Measurements from ENCODE around the gene FKBP15. TPM values are rescaled to one million over a fixed set of nuclear protein-coding genes. Genes with fewer than 3 reads are reported as not detected.
"Not testable (repeated sequence)": the region's sequence is repeated elsewhere in the genome, so short reads cannot be mapped to it uniquely, and the experiment has no call there.

FKBP15 gene
- total and polyA plus RNA-seq, 2 experiments from 2014 or later, result 7.7 to 13.7 TPM

DNA sequence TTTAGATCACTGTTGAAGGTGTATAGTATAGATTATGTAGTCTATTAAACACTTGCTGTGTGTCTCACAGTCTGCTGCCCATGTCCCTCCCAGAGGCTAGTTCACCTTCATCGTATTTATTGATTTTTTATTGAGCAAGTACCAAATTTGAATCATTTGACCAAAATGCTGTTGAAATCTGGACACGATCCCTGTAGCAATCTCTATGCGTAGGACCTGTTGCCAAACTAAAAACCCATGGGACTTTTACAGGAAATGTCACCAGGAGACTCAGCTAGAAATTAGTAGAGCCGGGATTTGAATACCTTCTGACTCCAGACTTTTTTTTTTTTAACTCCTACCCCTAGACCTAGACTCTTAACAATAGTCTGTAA lies 17.8 kb upstream of the FKBP15 start:
- no peaks in the 10 kb centered on the region for H4K20me1 ChIP-seq (ENCODE audit: insufficient read depth, poor library complexity, severe bottlenecking)
- H3K4me3 ChIP-seq, result no peak overlapping the region
- H3K27ac ChIP-seq, result no peak overlapping the region
- H3K9me3 ChIP-seq (ENCODE audit: low read depth), result no peaks in the 10 kb centered on the region
- WGBS (ENCODE audit: low lambda C conversion rate, missing lambda C conversion rate), result 76% methylated on average over 4 of the region's 4 CpGs
- H3K79me2 ChIP-seq, result peaks cover 44% of the 10 kb centered on the region
- no peaks in the 10 kb centered on the region for H3K27me3 ChIP-seq
- no peaks in the 10 kb centered on the region for H3K36me3 ChIP-seq (replicated peaks; ENCODE audit: insufficient read depth, low read depth)
- H2AFZ ChIP-seq, result no peak overlapping the region
- DNase-seq (ENCODE audit: low spot score), result no peak
- H3K4me1 ChIP-seq (ENCODE audit: insufficient read depth), result no peaks in the 10 kb centered on the region
- no peaks in the 10 kb centered on the region for H3K9me2 ChIP-seq (replicated peaks; ENCODE audit: insufficient read depth)
- no peak overlapping the region for H3K4me2 ChIP-seq
- no peak for TF ChIP-seq EZH2 (IDR thresholded peaks at IDR 0.05; ENCODE audit: borderline replicate concordance)
- TF ChIP-seq, protein P1, sequence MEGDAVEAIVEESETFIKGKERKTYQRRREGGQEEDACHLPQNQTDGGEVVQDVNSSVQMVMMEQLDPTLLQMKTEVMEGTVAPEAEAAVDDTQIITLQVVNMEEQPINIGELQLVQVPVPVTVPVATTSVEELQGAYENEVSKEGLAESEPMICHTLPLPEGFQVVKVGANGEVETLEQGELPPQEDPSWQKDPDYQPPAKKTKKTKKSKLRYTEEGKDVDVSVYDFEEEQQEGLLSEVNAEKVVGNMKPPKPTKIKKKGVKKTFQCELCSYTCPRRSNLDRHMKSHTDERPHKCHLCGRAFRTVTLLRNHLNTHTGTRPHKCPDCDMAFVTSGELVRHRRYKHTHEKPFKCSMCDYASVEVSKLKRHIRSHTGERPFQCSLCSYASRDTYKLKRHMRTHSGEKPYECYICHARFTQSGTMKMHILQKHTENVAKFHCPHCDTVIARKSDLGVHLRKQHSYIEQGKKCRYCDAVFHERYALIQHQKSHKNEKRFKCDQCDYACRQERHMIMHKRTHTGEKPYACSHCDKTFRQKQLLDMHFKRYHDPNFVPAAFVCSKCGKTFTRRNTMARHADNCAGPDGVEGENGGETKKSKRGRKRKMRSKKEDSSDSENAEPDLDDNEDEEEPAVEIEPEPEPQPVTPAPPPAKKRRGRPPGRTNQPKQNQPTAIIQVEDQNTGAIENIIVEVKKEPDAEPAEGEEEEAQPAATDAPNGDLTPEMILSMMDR (IDR thresholded peaks at IDR 0.05; ENCODE audit: poor library complexity), result no peak
- no peak for TF ChIP-seq EZH2phosphoT487 (IDR thresholded peaks at IDR 0.05; ENCODE audit: low read depth, severe bottlenecking, unreplicated experiment)

DNA sequence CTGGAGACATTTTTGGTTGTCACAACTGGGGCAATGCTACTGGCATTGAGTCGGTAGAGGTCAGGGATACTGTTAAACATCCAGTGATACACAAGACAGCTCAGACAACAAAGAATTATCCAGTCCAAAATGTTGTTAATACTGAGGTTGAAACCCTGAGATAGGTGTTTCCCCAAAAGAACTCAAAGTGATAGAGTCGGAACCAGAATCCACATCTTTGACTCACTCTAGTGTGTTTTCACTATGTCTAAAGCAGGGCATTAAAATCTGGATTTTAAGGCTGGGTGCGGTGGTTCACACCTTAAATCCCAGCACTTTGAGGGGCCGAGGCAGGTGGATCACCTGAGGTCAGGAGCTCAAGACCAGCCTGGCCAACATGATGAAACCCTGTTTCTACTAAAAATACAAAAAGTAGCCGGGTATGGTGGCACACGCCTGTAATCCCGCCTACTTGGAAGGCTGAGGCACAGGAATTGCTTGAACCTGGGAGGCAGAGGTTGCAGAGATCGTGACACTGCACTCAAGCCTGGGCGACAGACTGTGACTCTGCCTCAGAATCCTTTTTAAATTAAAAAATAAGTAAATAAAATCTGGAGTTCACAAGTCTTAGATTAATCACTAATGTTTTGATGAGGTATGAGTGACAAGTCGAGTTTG lies 17.3 kb upstream of the FKBP15 start:
- no peak for DNase-seq (ENCODE audit: low spot score)
- no peaks in the 10 kb centered on the region for H4K20me1 ChIP-seq (ENCODE audit: insufficient read depth, poor library complexity, severe bottlenecking)
- H3K4me1 ChIP-seq (ENCODE audit: insufficient read depth), result no peaks in the 10 kb centered on the region
- H3K4me3 ChIP-seq, result no peak overlapping the region
- H3K9me3 ChIP-seq (ENCODE audit: low read depth), result no peaks in the 10 kb centered on the region
- WGBS (ENCODE audit: low lambda C conversion rate, missing lambda C conversion rate), result 93% methylated on average over 10 of the region's 10 CpGs
- TF ChIP-seq, protein P1 (IDR thresholded peaks at IDR 0.05; ENCODE audit: poor library complexity), result no peak
- no peak for TF ChIP-seq EZH2phosphoT487 (IDR thresholded peaks at IDR 0.05; ENCODE audit: low read depth, severe bottlenecking, unreplicated experiment)
- TF ChIP-seq EZH2 (IDR thresholded peaks at IDR 0.05; ENCODE audit: borderline replicate concordance), result no peak
- H3K4me2 ChIP-seq, result no peak overlapping the region
- no peaks in the 10 kb centered on the region for H3K9me2 ChIP-seq (replicated peaks; ENCODE audit: insufficient read depth)
- no peak overlapping the region for H3K27ac ChIP-seq
- no peaks in the 10 kb centered on the region for H3K36me3 ChIP-seq (replicated peaks; ENCODE audit: insufficient read depth, low read depth)
- H3K79me2 ChIP-seq, result peaks cover 49% of the 10 kb centered on the region
- no peak overlapping the region for H2AFZ ChIP-seq
- H3K27me3 ChIP-seq, result no peaks in the 10 kb centered on the region

DNA sequence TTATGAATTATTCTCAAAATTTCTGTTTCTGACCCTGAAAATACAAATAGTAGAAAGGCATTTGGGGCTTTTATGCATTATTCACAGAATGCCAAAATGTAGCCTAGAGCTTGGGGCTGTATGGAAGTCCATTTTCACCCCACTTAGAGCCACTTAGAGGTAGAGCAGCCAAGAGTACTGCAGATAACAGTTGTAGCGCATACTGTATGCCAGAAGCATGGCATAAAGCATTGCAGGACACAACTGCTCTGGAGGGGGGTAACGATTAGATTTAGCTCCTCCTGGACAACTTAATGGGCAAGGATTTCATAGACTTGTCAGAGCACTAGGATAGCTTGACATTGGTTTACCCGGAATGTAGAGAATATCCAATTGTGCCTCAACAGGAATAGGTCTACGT lies 15.9 kb upstream of the FKBP15 start:
- H3K9me2 ChIP-seq (replicated peaks; ENCODE audit: insufficient read depth), result no peaks in the 10 kb centered on the region
- no peak overlapping the region for H2AFZ ChIP-seq
- H3K79me2 ChIP-seq, result peaks cover 56% of the 10 kb centered on the region
- 91% methylated on average over 4 of the region's 4 CpGs for WGBS (ENCODE audit: low lambda C conversion rate, missing lambda C conversion rate)
- H3K36me3 ChIP-seq (replicated peaks; ENCODE audit: insufficient read depth, low read depth), result no peaks in the 10 kb centered on the region
- H3K4me3 ChIP-seq, result no peak overlapping the region
- H3K9me3 ChIP-seq (ENCODE audit: low read depth), result no peaks in the 10 kb centered on the region
- DNase-seq (ENCODE audit: low spot score), result no peak
- H3K4me1 ChIP-seq (ENCODE audit: insufficient read depth), result no peaks in the 10 kb centered on the region
- no peaks in the 10 kb centered on the region for H3K27me3 ChIP-seq
- H3K4me2 ChIP-seq, result no peak overlapping the region
- no peak overlapping the region for H3K27ac ChIP-seq
- H4K20me1 ChIP-seq (ENCODE audit: insufficient read depth, poor library complexity, severe bottlenecking), result no peaks in the 10 kb centered on the region
- TF ChIP-seq EZH2phosphoT487 (IDR thresholded peaks at IDR 0.05; ENCODE audit: low read depth, severe bottlenecking, unreplicated experiment) (no peak), EZH2 (IDR thresholded peaks at IDR 0.05; ENCODE audit: borderline replicate concordance) (no peak)
- TF ChIP-seq, protein P1 (IDR thresholded peaks at IDR 0.05; ENCODE audit: poor library complexity), result no peak

DNA sequence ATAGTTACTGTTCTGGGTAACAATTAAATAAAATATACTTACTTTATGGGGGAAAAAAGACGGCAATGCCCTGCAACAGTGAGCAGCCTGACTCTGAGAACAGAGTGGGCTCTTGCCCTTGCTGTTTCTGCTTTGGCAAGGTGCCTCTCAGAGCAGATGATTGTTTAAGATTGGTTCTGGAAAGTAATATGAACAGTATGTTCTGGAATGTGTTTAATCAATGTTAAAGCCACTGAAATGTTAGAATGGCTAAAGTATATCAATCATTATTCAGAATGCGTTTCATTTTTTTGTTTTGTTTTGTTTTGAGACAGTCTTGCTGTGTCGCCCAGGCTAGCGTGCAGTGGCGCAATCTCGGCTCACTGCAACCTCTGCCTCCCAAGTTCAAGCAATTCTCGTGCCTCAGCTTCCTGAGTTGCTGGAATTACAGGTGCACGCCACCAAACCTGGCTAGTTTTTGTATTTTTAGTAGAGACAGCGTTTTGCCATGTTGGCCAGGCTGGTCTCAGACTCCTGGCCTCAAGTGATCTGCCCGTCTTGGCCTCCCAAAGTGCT lies 14.7 kb upstream of the FKBP15 start:
- H3K27me3 ChIP-seq; H4K20me1 ChIP-seq (ENCODE audit: insufficient read depth, poor library complexity, severe bottlenecking); H3K4me3 ChIP-seq; H3K27ac ChIP-seq; H2AFZ ChIP-seq; DNase-seq (ENCODE audit: low spot score); H3K36me3 ChIP-seq (replicated peaks; ENCODE audit: insufficient read depth, low read depth); H3K4me1 ChIP-seq (ENCODE audit: insufficient read depth); H3K9me2 ChIP-seq (replicated peaks; ENCODE audit: insufficient read depth); H3K9me3 ChIP-seq (ENCODE audit: low read depth); H3K4me2 ChIP-seq: not testable (repeated sequence)
- H3K79me2 ChIP-seq, result peaks cover 68% of the 10 kb centered on the region
- 92% methylated on average over 10 of the region's 10 CpGs for WGBS (ENCODE audit: low lambda C conversion rate, missing lambda C conversion rate)

All from hepatocyte (in vitro differentiated cells).